ENCODE measurements around the gene ZNF106. TPM values are rescaled to one million over a fixed set of nuclear protein-coding genes. Genes with fewer than 3 reads are reported as not detected.

ZNF106 gene

DNA sequence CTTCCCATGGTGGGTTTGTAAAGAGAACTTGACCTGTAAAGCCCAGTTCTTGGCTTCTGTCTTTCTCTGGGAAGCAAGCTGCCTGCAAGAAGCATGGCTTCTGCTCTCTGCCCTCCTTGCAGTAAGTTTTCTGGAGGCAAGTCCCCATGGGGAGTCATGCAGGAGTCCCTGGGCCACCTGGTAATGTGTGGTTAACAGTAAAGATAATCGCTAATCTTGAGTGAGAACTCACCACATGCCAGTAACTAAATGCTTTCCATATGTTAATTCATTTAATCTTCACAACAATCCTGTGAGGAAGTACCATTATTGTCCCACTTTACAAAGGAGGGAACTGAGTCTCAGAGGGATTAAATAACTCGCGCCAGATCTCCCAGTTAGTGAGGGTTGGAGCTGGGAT, 127.5 kb downstream of the ZNF106 start:
- Histone ChIP-seq H3K9ac (ENCODE audit: low read length) (no peak overlapping the region), H2BK120ac (ENCODE audit: low read depth, low read length) (no peak overlapping the region), H3K4ac (ENCODE audit: low read depth, low read length) (no peak overlapping the region), H2BK5ac (ENCODE audit: low read length) (no peak overlapping the region), H2BK15ac (replicated peaks; ENCODE audit: low read depth) (no peak overlapping the region), H3K56ac (ENCODE audit: low read length) (no peak overlapping the region), H3K4me1 (ENCODE audit: control insufficient read depth, low read depth, low read length) (peaks cover 7% of the 10 kb centered on the region), H3K79me2 (ENCODE audit: control insufficient read depth, insufficient read depth, low read length) (no peaks in the 10 kb centered on the region), H3K27me3 (ENCODE audit: insufficient read depth, low read length, poor library complexity) (no peaks in the 10 kb centered on the region), H4K8ac (ENCODE audit: low read depth, low read length) (no peak overlapping the region), H4K5ac (ENCODE audit: low read length) (no peak overlapping the region), H3K23ac (ENCODE audit: low read length) (no peak overlapping the region), H3K4me3 (ENCODE audit: low read length) (no peak overlapping the region), H3K27ac (ENCODE audit: low read depth, low read length) (no peak overlapping the region), H3K79me1 (ENCODE audit: low read length) (no peaks in the 10 kb centered on the region), H3K36me3 (ENCODE audit: control insufficient read depth, insufficient read depth, low read length) (no peaks in the 10 kb centered on the region), H3K4me2 (ENCODE audit: low read length) (no peak overlapping the region), H2AK5ac (ENCODE audit: low read length) (no peak overlapping the region), H3K18ac (ENCODE audit: low read length) (no peak overlapping the region)
- no CpG with 5 or more reads among the region's 3 CpGs for WGBS (ENCODE audit: extremely low coverage, insufficient coverage, low lambda C conversion rate)
- peak; percentile 77 for DNase-seq

Small RNAs within 50 kb of the gene (small RNA-seq; reads per million reads assigned to genes)
- not detected for gene RNU6-188P (ENCODE audit: insufficient read depth)
